H1 (cell line): Measurements from ENCODE around the gene RASSF4.

Experiments used
- BACH1 ChIP-seq: IDR thresholded peaks from 2 replicates; pipeline ENCODE4 v1.6.1; 2012; ENCODE audit warnings: low read length, improper control_type of control experiment
- CTCF ChIP-seq, 3 experiments: IDR thresholded peaks; 1 replicate in 2 of 3; 2 replicates in 1 of 3; pipeline versions ENCODE4 v1.5.1 to v1.6.1; 2011; ENCODE audit warnings: low read length in 3 of 3, mild to moderate bottlenecking in 3 of 3, inconsistent platforms in 2 of 3, low read depth in 1 of 3, moderate library complexity in 1 of 3; ENCODE audit not compliant: insufficient read depth in 1 of 3; ENCODE audit errors: control extremely low read depth in 1 of 3
- EZH2 ChIP-seq: fragments of 200-600 bp; sonication (generic); IDR thresholded peaks from 2 replicates; pipeline ENCODE4 v1.7.1; 2012; ENCODE audit warnings: low read depth, mild to moderate bottlenecking, moderate library complexity, low read length, inconsistent platforms; ENCODE audit not compliant: severe bottlenecking
- POLR2A ChIP-seq, 2 experiments: IDR thresholded peaks; 1 replicate in 1 of 2; 2 replicates in 1 of 2; pipeline ENCODE4 v1.6.1; 2011; ENCODE audit warnings: low read depth in 2 of 2, low read length in 2 of 2, mild to moderate bottlenecking in 2 of 2; ENCODE audit errors: control extremely low read depth in 1 of 2
- POLR2AphosphoS5 ChIP-seq: IDR thresholded peaks from 2 replicates; pipeline ENCODE4 v1.6.1; 2011; ENCODE audit warnings: low read depth, low read length
- RXRA ChIP-seq: IDR thresholded peaks from 2 replicates; pipeline ENCODE4 v1.6.1; 2011; ENCODE audit warnings: low read depth, mild to moderate bottlenecking, low read length, moderate library complexity; ENCODE audit not compliant: insufficient read depth
- TBP ChIP-seq: IDR thresholded peaks from 2 replicates; pipeline ENCODE4 v1.6.1; 2011; ENCODE audit warnings: low read depth, low read length, improper control_type of control experiment

GRCh38 chr10:44965651-44966097 lies 6.1 kb downstream of the RASSF4 start:
- TF ChIP-seq CTCF (IDR thresholded peaks at IDR 0.05; ENCODE audit: control extremely low read depth in 1 of 3, insufficient read depth in 1 of 3, low read depth in 1 of 3, low read length in 3 of 3) (no peak), POLR2AphosphoS5 (no peak), POLR2A (IDR thresholded peaks at IDR 0.05; ENCODE audit: control extremely low read depth in 1 of 2, low read depth in 2 of 2, low read length in 2 of 2) (no peak), EZH2 (no peak), RXRA (no peak), TBP (no peak), BACH1 (no peak)
